HG02870 (cell line): Measurements from ENCODE around the gene TCTN3.
"Not testable (repeated sequence)": the region's sequence is repeated elsewhere in the genome, so short reads cannot be mapped to it uniquely, and the experiment has no call there.

Experiments
- ATAC-seq: cut with Tn5 transposase; IDR thresholded peaks from one replicate; pipeline ENCODE4 v1.9.1; 2021; ENCODE audit warnings: mild to moderate bottlenecking, moderate library complexity; ENCODE audit not compliant: unreplicated experiment

Gene TCTN3

DNA sequence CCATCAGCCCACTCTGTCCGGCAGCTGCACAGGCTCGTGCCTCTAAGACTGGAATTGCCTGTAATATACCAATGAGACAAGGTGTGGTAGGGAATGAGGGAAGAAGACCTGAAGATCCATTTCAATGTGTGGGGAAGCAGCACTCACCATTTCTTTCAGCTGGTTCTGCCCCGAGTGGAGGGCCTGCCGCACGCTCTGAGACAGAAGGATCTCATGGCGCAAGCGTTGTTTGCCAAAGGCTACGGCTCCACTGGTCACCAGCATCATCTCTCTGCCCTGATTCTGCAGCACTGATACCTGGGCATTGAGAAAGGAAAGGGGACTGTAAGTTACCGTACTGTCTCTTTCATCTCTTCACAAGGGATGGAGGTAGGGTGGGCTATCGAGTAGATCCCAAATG lies 56.6 kb downstream of the TCTN3 start:
- no peak for ATAC-seq

DNA sequence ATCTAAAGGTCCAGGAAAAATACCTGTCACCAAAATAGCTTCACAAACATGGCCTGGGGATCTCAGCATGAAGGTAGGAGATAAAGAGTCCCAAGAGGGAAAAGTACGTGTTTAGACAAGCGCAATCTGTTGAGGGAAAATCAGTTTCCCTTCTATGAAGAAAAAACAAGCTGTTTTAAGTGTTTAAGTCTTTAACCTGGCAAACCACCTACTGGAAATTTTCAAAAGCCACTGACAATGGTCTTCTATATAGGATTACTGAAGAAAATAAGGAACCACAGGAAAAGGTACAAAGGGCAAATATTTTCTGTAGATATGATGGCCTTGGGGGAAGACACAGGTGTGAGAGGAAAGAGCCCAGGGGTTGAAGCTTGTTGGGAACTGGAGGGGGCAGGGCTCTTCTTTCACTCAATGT lies 58.4 kb downstream of the TCTN3 start:
- ATAC-seq: no peak

DNA sequence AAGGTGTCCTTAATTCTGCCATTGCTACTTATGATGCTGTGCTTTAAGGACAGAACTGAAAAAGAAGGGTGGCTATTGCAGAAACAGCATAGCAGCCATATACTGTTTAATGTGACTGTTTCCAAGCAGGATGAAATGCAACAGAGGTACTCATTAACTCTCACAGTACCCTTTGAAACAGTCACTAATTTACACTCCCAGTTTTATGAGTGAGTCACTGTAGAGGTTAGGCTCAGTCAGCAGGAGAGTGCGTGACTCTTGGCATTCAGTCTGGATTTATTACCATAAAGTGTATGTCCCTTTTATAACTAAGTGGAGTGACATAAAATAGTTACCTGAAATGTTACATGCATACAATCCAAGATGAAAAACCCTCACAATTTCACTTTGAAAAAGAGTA lies 64.9 kb downstream of the TCTN3 start:
- ATAC-seq: no peak

DNA sequence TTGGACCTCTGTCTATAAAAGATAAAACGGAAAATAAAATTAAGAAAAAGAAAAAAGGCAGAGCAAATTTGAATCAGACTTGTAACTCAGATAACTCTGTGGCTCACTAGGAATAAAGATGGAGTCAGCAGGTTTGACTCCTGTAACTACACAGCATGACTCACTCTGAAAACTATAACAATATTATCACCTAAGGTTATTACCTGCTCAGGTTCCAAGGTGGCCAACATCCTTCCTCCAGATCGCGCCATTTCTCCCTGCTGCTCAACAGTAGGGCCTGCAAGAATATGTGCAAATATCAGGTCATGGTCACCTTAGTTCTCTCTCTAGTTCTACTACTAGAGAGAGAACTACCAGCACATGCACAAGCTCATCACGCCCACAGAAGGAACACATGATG lies 67.2 kb downstream of the TCTN3 start:
- ATAC-seq: no peak

DNA sequence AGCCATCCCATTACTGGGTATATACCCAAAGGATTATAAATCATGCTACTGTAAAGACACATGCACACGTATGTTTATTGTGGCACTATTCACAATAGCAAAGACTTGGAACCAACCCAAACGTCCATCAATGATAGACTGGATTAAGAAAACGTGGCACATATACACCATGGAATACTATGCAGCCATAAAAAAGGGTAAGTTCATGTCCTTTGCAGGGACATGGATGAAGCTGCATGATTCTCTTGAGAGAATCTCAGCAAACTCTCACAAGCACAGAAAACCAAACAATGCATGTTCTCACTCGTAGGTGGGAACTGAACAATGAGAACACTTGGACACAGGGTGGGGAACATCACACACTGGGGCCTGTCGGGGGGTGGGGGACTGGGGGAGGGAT lies 73.3 kb downstream of the TCTN3 start:
- ATAC-seq: not testable (repeated sequence)

DNA sequence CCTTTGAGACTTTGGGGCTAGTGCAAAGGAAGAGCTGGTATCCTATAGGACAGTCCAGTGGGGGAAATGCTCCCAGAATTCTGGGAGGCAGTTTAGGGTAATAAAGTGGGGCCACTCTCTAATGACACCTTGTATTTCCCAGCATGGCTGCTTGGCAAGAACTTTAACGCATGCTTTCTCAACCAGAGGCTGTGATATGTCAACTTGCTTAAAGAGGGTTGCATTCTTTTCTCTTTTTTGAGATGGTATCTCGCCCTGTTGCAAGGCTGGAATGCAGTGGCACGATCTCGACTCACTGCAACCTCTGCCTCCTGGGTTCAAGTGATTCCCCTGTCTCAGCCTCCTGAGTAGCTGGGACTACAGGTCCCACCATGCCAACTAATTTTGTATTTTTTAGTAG lies 75.6 kb downstream of the TCTN3 start:
- no peak for ATAC-seq

DNA sequence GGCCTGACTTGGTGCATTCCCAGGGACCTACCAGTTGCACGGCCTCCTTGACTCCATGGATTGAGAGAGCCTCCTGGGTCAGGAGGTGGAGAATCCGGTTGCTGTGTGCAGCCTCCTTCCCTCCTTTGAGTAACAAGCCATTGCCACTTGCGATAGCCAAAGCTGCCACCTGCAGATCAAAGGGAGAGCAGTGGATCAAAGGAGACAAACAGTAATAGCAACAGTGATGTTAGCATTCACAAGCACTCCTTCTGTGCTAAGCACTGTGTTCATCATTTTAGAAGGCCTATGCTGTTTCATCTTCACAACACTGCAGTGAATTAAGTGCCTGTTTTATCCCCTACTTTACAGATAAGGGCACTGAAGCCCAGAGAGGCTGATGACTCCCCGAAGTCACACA lies 77.3 kb downstream of the TCTN3 start:
- no peak for ATAC-seq
